Esophagus mucosa (tissue), 1 donor: ENCODE measurements around the gene PLEKHJ1. TPM values are rescaled to one million over a fixed set of nuclear protein-coding genes. Genes with fewer than 3 reads are reported as not detected.

Experiments
- ATAC-seq: fragments of 200-7000 bp; cut with Tn5 transposase; one replicate; pipeline ENCODE4 v1.9.1; 2020
- total RNA-seq: library from RNA; stranded (reverse); gene quantifications from one replicate; pipeline ENCODE4 v1.2.4, GENCODE V29; 2023
- donor health status: DM: yes; HTN: yes; CAD: no.

Gene PLEKHJ1
- total RNA-seq, 1 donor from 2014 or later, result 48.9 TPM

DNA sequence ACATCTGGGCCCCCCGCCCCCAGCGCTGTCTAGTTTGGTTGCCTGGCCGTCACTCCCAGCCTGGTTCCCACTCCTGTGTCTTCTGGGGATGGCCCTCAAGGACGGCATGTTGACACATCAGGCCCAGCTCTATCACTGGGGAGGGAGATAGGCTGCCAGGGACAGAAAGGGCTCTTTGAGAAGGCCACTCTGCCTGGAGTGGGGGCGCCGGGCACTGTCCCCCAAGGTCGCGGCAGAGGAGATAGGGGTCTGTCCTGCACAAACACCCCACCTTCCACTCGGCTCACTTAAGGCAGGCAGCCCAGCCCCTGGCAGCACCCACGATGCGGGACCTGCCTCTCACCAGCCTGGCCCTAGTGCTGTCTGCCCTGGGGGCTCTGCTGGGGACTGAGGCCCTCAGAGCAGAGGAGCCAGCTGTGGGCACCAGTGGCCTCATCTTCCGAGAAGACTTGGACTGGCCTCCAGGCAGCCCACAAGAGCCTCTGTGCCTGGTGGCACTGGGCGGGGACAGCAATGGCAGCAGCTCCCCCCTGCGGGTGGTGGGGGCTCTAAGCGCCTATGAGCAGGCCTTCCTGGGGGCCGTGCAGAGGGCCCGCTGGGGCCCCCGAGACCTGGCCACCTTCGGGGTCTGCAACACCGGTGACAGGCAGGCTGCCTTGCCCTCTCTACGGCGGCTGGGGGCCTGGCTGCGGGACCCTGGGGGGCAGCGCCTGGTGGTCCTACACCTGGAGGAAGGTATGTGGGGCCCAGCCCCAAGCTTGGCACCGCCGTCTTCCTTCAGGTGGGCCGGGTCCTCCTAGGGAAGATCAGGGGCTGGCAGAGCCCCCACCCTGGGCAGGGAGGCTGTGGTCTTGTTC is 13.1 kb upstream of the PLEKHJ1 start, which contains the start of gene AMH:
TSS of gene AMH (plus strand) at position 314 of the 857 bp plus-strand sequence. CDS start at position 324, 10 bp downstream.
- peak; percentile 1 for ATAC-seq

DNA sequence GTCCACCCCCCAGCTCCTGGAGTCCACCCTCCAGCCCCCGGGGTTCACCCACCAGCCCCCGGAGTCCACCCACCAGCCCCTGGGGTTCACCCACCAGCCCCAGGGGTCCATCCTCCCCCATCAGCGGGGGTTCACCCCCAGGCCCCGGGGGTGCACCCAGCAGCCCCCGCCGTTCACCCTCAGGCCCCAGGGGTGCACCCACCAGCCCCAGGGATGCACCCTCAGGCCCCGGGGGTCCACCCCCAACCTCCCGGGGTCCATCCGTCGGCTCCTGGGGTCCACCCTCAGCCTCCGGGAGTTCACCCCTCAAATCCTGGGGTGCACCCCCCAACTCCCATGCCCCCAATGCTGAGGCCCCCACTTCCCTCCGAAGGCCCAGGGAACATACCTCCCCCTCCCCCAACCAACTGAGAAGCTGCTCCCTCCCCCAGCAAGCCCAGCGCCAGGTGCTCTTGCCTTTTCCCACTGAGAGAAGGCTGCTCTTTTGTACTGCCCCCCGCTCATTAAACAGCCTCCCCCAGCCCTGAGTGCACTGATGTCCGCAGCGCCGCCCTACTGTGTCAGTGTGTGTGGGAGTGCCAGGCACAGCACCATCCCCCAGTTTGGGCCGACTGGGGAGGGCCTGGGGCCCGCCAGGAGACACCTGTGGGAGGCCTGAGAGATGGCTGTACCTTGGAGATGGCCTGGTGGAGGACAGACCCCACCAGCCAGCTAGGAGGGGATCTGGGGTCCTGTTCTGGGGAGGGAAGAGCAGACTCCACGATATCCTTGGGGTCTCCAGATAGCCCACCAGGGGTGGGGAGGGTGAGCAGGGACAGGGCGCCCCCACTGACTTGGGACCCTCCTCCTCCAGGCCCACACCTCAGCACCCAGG is 12.2 kb upstream of the PLEKHJ1 start:
- no peak for ATAC-seq

DNA sequence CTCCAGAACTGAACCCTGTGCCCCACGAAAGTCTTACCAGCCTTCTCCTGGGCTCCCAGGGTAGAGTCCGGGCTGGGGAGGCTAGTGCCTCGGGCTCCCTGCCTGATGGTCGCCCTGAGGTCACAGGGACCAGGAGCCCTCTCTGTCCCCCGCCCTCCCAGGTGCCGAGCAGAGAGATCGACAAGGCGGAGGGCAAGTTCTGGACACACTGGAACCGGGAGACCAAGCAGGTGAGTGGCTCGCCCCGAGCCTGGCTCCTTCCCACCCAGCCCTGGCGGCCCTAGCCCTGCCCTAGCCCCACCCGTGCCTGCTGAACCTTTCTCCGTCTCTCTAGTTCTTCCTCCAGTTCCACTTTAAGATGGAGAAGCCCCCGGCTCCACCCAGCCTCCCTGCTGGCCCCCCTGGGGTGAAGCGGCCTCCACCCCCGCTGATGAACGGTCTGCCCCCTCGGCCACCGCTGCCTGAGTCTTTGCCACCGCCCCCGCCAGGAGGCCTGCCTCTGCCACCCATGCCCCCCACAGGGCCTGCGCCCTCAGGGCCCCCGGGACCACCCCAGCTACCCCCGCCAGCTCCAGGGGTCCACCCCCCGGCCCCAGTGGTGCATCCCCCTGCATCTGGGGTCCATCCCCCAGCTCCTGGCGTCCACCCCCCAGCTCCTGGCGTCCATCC is 11.4 kb upstream of the PLEKHJ1 start:
- ATAC-seq, result no peak

DNA sequence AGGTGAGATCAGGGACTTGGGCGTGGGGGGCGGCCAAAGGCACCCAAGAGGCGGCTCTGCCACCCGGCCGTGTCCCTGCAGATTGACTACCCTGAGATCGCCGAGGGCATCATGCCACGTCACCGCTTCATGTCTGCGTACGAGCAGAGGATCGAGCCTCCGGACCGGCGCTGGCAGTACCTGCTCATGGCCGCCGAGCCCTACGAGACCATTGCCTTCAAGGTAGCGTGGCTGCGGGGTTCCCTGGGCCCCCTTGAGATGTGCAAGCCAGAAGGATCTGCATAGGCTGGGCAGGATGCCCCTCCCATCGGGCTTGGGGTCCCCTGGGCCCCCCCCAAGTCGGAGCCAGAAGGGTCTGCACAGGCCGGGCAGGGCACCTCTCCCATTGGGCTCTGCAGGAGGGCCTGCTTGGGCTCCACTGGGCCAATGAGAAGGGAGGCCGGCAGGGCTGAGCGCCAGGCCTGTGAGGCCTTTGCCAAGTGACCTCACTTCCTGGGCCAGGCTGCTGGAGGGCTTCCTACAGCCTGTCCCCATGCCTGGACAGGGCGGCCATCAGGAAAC is 10.8 kb upstream of the PLEKHJ1 start:
- no peak for ATAC-seq

GRCh38 chr19:2246014-2246620 is 10.0 kb upstream of the PLEKHJ1 start:
- ATAC-seq, result no peak

DNA sequence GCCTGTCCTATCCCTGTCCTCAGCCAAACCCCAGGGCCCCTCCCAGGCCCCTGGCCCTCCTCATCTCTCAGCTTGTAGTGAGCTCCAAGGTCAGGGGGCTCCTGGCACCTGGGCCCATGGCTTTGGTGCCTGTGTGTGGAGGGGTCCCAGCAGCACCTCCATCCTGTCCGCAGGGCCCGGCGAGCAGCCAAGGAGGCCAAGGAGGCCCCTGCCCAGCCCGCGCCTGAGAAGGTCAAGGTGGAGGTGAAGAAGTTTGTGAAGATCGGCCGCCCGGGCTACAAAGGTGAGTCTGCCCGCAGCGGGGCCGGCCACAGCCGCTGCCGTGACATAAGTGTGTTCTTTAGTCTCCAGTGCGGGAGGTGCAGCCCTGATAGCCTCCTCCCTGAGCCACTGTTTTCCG is 9.1 kb upstream of the PLEKHJ1 start:
- no peak for ATAC-seq

GRCh38 chr19:2244486-2244885 is 8.4 kb upstream of the PLEKHJ1 start:
- ATAC-seq, result no peak

DNA sequence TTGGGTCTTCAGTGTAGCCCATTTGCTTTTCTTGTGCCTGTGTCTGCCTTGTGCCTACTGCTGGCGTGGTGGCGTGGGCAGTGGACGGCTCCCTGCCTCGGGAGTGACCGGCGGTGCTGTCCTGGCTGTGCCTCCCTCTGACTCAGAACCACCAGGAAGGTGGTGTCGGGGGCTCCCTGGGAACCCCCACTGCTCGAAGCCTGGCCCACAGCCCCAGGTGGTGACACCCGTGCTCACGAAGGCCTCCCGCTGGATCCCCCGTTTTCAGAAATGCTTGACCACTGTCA is 7.9 kb upstream of the PLEKHJ1 start:
- no peak for ATAC-seq

GRCh38 chr19:2243274-2244124 is 7.4 kb upstream of the PLEKHJ1 start:
- no peak for ATAC-seq

- ATAC-seq, result no peak
These were observed 6.7 kb upstream of the PLEKHJ1 start for GRCh38 chr19:2242816-2243215.

- no peak for ATAC-seq
These were observed 6.0 kb upstream of the PLEKHJ1 start for GRCh38 chr19:2242092-2242537.

DNA sequence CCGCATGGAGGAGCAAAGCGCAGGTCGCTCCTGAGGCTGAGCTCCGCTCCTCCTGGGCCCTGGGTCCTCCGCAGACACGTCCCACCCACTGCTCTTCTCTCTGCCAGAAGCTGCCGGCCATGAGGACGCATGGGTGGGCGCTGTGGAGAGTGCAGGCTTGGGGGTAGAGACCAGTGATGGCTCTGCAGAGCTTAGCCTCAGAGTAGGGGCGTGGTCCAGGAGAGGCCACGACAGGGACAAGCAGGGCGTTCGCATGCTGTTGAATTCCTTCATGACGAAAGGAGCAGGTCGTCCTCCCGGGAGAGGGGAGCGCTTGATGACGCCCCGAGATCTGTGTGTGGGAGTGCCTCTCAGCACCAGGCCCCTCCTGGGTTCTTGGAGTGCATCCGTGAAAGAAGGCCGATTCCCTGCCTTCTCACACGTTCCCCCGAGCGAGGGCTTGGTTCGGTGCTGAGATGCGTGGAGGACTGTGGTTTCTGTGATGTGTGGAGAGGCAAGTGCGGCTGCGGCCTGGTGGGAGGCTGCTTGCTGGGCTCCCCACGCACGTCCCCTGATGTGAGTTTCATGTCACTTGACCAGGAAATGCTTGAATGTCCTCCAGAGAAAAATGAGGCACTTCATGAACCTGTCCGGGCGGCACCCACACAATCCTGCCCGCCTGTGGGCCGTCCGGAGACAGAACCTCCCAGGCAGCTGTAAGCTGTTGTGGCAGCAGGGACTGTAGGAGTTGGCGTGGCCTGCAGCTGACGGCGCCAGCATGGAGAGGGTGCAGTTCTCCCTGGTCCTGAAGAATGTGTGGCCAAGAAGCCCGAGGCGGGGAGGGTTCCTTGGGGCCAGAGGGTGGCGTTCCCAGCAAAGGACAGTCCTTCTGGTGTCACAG is 5.0 kb upstream of the PLEKHJ1 start:
- peak; percentile 53 for ATAC-seq

DNA sequence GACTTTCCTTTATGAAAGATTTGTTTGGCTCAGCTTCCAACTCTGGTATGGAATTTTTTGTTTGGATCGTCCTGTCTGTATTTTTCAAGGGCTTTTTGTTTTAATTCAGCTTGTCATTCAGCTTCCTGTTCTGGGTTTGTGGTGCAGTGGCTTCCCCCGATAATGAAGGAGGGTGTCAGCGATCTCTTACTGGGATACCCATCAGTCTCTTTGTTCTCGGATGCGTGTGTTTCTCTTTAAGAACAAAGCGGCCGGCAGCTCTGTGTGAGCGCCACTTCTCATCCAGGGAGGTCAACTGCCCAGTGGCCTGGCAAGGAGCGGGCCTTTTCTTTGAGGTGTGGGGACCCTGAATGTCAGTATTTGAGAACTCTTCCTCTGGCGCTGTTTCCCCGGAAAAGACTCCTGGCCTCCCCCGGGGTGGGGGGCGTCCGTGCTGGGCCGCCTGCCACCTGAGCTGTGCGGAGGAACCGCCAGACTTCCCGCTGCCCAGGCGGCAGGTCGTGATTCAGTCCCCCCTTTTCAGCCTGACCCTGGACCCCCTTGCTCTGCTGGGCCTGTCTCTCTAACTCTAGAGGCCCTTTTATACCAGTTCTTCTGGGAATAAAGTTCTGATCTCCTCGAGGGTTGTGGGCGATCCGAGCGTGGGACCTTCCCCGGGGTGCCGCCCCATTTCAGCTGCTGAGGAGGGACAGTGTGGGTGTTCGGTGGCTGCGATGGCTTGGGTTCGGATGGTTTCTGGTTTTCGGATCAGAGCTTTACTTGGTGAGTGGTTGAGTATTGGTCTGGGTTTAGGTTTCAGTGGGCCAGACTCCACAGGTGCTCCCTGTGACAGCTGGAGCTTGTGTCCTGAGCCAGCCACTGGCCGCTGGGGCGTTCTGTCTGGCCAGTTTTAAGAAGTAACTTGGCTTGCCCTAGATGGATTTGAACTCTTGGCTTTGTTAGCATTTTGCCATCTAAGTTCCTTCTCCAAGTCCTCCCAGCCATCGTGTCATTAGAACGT is 3.9 kb upstream of the PLEKHJ1 start:
- no peak for ATAC-seq

- no peak for ATAC-seq
These were observed 3.0 kb upstream of the PLEKHJ1 start for GRCh38 chr19:2239173-2239572.

DNA sequence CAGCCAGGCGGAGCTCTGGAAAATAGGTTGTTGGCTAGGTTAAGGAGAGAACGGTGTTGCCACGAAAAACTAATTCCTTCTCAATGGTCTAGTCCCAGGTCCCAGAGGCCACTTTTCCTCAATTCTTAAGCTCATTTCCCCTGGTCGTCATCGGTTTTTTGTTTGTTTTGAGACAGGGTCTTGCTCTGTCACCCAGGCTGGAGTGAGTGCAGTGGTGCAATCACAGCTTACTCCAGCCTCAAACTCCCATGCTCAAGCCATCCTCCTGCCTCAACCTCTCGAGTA is 1.7 kb upstream of the PLEKHJ1 start:
- ATAC-seq, result no peak

- no peak for ATAC-seq
These were observed 1.1 kb upstream of the PLEKHJ1 start for GRCh38 chr19:2237051-2237868.

DNA sequence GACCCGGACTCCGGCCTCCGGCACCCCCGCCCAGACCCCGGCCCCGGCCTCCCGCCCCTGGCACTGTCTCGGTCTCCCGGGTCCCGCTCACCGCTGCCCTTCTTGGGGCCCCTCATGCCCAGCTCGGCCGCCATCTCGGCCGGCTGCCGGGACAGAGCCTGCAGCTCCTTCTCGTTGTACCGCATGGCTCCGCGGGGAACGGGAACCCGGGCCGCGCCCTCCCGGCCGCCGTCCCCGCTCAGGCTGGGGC is 140 bp downstream of the PLEKHJ1 start:
- no peak for ATAC-seq

GRCh38 chr19:2235381-2236063 is 607 bp downstream of the PLEKHJ1 start:
- ATAC-seq, result peak; percentile 2
